HepG2 (cell line): ENCODE measurements around the gene ZNF185. TPM values are rescaled to one million over a fixed set of nuclear protein-coding genes. Genes with fewer than 3 reads are reported as not detected.

Experiments used
- ATAC-seq: fragments of 200-7000 bp; cut with Tn5 transposase; 3 replicates; pipeline ENCODE4 v1.9.1; 2020; ENCODE audit warnings: mild to moderate bottlenecking, moderate library complexity
- BruUV-seq: library from RNA; stranded (reverse); fragments of 400-500 nt; replicated peaks from 2 replicates; lab custom pipeline; 2021; lab: Mats Ljungman, UMichigan
- CTCF ChIA-PET: fragments of 300-600 bp; formaldehyde crosslinking; extraction: SDS; loops from one replicate; lab custom pipeline; 2021; ENCODE audit warnings: low total read pairs, inconsistent platforms, low intra/inter-chr PET ratio; lab: Yijun Ruan, JAX
- POLR2A ChIA-PET: fragments of 350-600 bp; sonication (Branson Sonifier 250); formaldehyde crosslinking; loops from one replicate; lab custom pipeline; 2020; ENCODE audit warnings: antibody characterized with exemption, inconsistent platforms; lab: Yijun Ruan, JAX
- DNase-seq: peaks from one replicate; pipeline ENCODE4 v3.0.0-alpha.2; 2015; ENCODE audit warnings: low spot score
- FAIRE-seq: peaks from 3 replicates; lab custom pipeline; 2011; peaks lifted over from hg19 to GRCh38; lab: Jason Lieb, UNC
- H2AFZ ChIP-seq: one replicate; pipeline ENCODE4 v1.6.1; 2011; ENCODE audit warnings: low read length, inconsistent platforms
- H3K27ac ChIP-seq: fragments of 300-600 bp; 3 replicates; pipeline ENCODE4 v1.8.0; 2011; ENCODE audit warnings: mixed run types, mild to moderate bottlenecking, mixed read lengths, low read length, inconsistent platforms; ENCODE audit not compliant: insufficient read depth; ENCODE audit errors: extremely low read length
- H3K27me3 ChIP-seq, 2 experiments: fragments of 200-600 bp in 1 of 2; 2 replicates in 1 of 2; 3 replicates in 1 of 2; pipeline versions ENCODE4 v1.6.0 to v1.8.0; 2011; ENCODE audit warnings: low read length in 2 of 2, mild to moderate bottlenecking in 2 of 2, moderate library complexity in 2 of 2, inconsistent platforms in 1 of 2; ENCODE audit not compliant: insufficient read depth in 2 of 2, control insufficient read depth in 1 of 2
- H3K36me3 ChIP-seq, 2 experiments: fragments of 200-600 bp in 1 of 2; replicated peaks in 1 of 2; 2 replicates in 1 of 2; 3 replicates in 1 of 2; pipeline versions ENCODE4 v1.5.1 to v1.8.0; 2011; ENCODE audit warnings: low read length in 2 of 2, inconsistent platforms in 1 of 2; ENCODE audit not compliant: insufficient read depth in 2 of 2, control insufficient read depth in 1 of 2
- H3K4me1 ChIP-seq: 2 replicates; pipeline ENCODE4 v1.5.1; 2012; ENCODE audit warnings: low read length, inconsistent platforms; ENCODE audit not compliant: insufficient read depth
- H3K4me2 ChIP-seq: 2 replicates; pipeline ENCODE4 v1.6.0; 2011; ENCODE audit warnings: low read depth, low read length, inconsistent platforms
- H3K4me3 ChIP-seq, 3 experiments: fragments of 200-600 bp in 1 of 3; sonication (generic), shearing (Covaris generic) in 1 of 3; replicated peaks in 1 of 3; 2 replicates each; pipeline ENCODE4 v1.5.1; 2011 to 2016; ENCODE audit warnings: low read length in 3 of 3, inconsistent platforms in 2 of 3, low read depth in 2 of 3, mild to moderate bottlenecking in 2 of 3, control low read depth in 1 of 3, mixed read lengths in 1 of 3; ENCODE audit not compliant: insufficient read depth in 1 of 3
- H3K79me2 ChIP-seq: one replicate; pipeline ENCODE4 v1.6.1; 2011; ENCODE audit warnings: low read length, inconsistent platforms; ENCODE audit not compliant: insufficient read depth
- H3K9ac ChIP-seq: 2 replicates; pipeline ENCODE4 v1.6.0; 2011; ENCODE audit warnings: mild to moderate bottlenecking, low read depth, low read length, inconsistent platforms; ENCODE audit not compliant: insufficient read depth
- H3K9me3 ChIP-seq: 2 replicates; pipeline ENCODE4 v1.5.1; 2012; ENCODE audit warnings: mild to moderate bottlenecking, low read length
- H4K20me1 ChIP-seq: 2 replicates; pipeline ENCODE4 v1.6.0; 2011; ENCODE audit warnings: inconsistent platforms, mild to moderate bottlenecking, low read length, moderate library complexity; ENCODE audit not compliant: insufficient read depth
- BATF2 ChIP-seq: sonication (generic); formaldehyde crosslinking; IDR thresholded peaks from 2 replicates; pipeline ENCODE4 v1.8.0; 2022; ENCODE audit warnings: mild to moderate bottlenecking, missing genetic modification reagents, moderate library complexity
- DDIT3 ChIP-seq: sonication (generic); formaldehyde crosslinking; IDR thresholded peaks from 2 replicates; pipeline ENCODE4 v1.4.0; 2020; ENCODE audit warnings: mild to moderate bottlenecking, missing genetic modification reagents
- GTF3A ChIP-seq: sonication (generic); formaldehyde crosslinking; conservative IDR thresholded peaks from 2 replicates; pipeline ENCODE4 v1.4.0; 2020; ENCODE audit warnings: mild to moderate bottlenecking, missing genetic modification reagents
- HDAC1 ChIP-seq: sonication (generic); formaldehyde crosslinking; IDR thresholded peaks from 2 replicates; pipeline ENCODE4 v1.5.1; 2020; ENCODE audit warnings: mild to moderate bottlenecking, missing genetic modification reagents
- NFKB2 ChIP-seq: sonication (generic); formaldehyde crosslinking; IDR thresholded peaks from 2 replicates; pipeline ENCODE4 v1.4.0; 2020; ENCODE audit warnings: missing genetic modification reagents, borderline replicate concordance
- NR1H2 ChIP-seq: sonication (generic); formaldehyde crosslinking; IDR thresholded peaks from 2 replicates; pipeline ENCODE4 v1.8.1; 2022; ENCODE audit warnings: low read depth, missing genetic modification reagents, borderline replicate concordance
- PAWR ChIP-seq: sonication (generic); formaldehyde crosslinking; IDR thresholded peaks from 2 replicates; pipeline ENCODE4 v1.4.0; 2020; ENCODE audit warnings: missing genetic modification reagents, mild to moderate bottlenecking, borderline replicate concordance
- ZNF275 ChIP-seq: sonication (generic); formaldehyde crosslinking; IDR thresholded peaks from 2 replicates; pipeline ENCODE4 v1.8.0; 2022; ENCODE audit warnings: missing genetic modification reagents, mild to moderate bottlenecking, inconsistent platforms, borderline replicate concordance
- ZNF350 ChIP-seq: sonication (generic); formaldehyde crosslinking; IDR thresholded peaks from 2 replicates; pipeline ENCODE4 v1.4.0; 2020; ENCODE audit warnings: mild to moderate bottlenecking, low read depth, missing genetic modification reagents, borderline replicate concordance
- ZNF362 ChIP-seq: sonication (generic); formaldehyde crosslinking; IDR thresholded peaks from 2 replicates; pipeline ENCODE4 v1.4.0; 2020; ENCODE audit warnings: missing genetic modification reagents, mild to moderate bottlenecking, borderline replicate concordance
- WGBS: methylation state at CpG from one replicate; pipeline ENCODE4 v1.1.6; 2017; ENCODE audit warnings: low lambda C conversion rate; 5-methylcytosine and 5-hydroxymethylcytosine counted together
- in situ Hi-C: cut with HindIII; loops from 2 replicates; pipeline ENCODE4 v1.10.0; 2017; ENCODE audit warnings: low pct_unique_long_range_greater_than_20kb; ENCODE audit not compliant: extremely low pct_ligation_motif_present
- intact Hi-C: fragments of 100-400 bp; cut with micrococcal nuclease; formaldehyde crosslinking; loops from one replicate; pipeline ENCODE4 v1.10.0; 2022; ENCODE audit not compliant: unreplicated experiment
- polyA plus RNA-seq, 8 experiments: library from polyadenylated mRNA; depleted of rRNA in 3 of 8; stranded (reverse) in 7 of 8; unstranded in 1 of 8; fragments of >200 nt; fragmentation: Illumina TruSeq in 4 of 8; extraction: Trizol in 4 of 8; gene quantifications; 2 replicates each; pipeline versions ENCODE4 v1.2.1 to v1.2.3, GENCODE V29; 2011 to 2016; ENCODE audit warnings: low read depth in 4 of 8, missing spikeins in 1 of 8, mixed read lengths in 1 of 8; ENCODE audit not compliant: insufficient read depth in 1 of 8
- total RNA-seq, 5 experiments: library from RNA; depleted of rRNA; stranded (reverse); fragments of >200 nt; fragmentation: Illumina TruSeq; extraction: Trizol; gene quantifications; 2 replicates each; pipeline ENCODE4 v1.2.3, GENCODE V29; 2016; ENCODE audit warnings: low read depth in 1 of 5

ZNF185 gene
- total and polyA plus RNA-seq, 2 of the 13 experiments (the other 11 are each of a cell fraction or from before 2014, with no cell fraction given): 1.6 to 3.4 TPM

- no CpG with 5 or more reads among the region's 4 CpGs for WGBS
- Histone ChIP-seq H3K27ac (no peak overlapping the region), H3K9me3 (no peaks in the 10 kb centered on the region), H3K4me1 (no peaks in the 10 kb centered on the region), H3K4me2 (no peak overlapping the region), H2AFZ (no peak overlapping the region), H3K4me3 (no peak overlapping the region), H3K27me3 (peaks cover 0 to 10% of the 10 kb centered on the region in 2 experiments; a peak in 3 of 5 replicates), H3K9ac (no peak overlapping the region), H3K36me3 (no peaks in the 10 kb centered on the region), H4K20me1 (no peaks in the 10 kb centered on the region), H3K79me2 (no peaks in the 10 kb centered on the region)
- ChIA-PET POLR2A (no interaction called here), CTCF (no interaction called here)
- intact Hi-C loops (no loop called here), in situ Hi-C loops (no loop called here)
- ATAC-seq (no peak), DNase-seq (no peak), FAIRE-seq (no peak)
- TF ChIP-seq ZNF362 (CRISPR knock-in tag): no peak
- no peak for TF ChIP-seq NFKB2
- no peak for TF ChIP-seq NR1H2 (CRISPR knock-in tag)
- TF ChIP-seq PAWR: no peak
- no peak for TF ChIP-seq HDAC1 (CRISPR knock-in tag)
- TF ChIP-seq GTF3A (CRISPR knock-in tag): no peak
- TF ChIP-seq BATF2: no peak
- no peak for TF ChIP-seq ZNF350 (CRISPR knock-in tag)
- TF ChIP-seq ZNF275 (CRISPR knock-in tag): no peak
- TF ChIP-seq DDIT3: no peak
- BruUV-seq: no TSS peak
Observed at GRCh38 chrX:152892499-152892898, 5.4 kb upstream of the ZNF185 start.
